Measurements from ENCODE around the gene CSPG5. TPM values are rescaled to one million over a fixed set of nuclear protein-coding genes. Genes with fewer than 3 reads are reported as not detected.
A peak's percentile ranks its signal among the peaks of the same experiment; 100 is the strongest.

CSPG5 gene
- total and polyA plus RNA-seq, 3 donors from 2014 or later, result 2.4 to 4.9 (median 2.7) TPM

DNA sequence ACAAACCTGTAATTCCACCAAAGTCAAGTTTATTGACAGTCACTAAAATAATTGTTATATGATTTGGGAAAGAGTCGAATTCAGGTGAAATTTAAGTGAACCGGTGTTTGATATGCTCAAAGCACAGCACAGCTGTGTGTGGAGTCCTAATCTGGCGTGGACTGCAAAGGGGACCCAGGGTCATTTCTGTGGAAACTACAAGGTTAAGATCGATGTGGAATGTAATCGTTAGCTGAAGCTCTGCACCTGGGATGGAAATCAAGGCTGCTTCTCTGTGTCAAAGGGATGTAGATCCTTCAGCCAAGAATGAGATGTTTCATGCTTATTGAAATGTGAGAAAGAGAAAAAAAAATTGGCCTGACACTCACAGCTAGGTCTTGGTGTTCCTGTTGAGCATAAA is 63.6 kb downstream of the CSPG5 start:
- Histone ChIP-seq H3K36me3 (ENCODE audit: low read depth, missing control alignments) (no peaks in the 10 kb centered on the region), H3K4me1 (peaks cover 12% of the 10 kb centered on the region), H3K27me3 (no peaks in the 10 kb centered on the region), H3K9me3 (no peaks in the 10 kb centered on the region), H3K27ac (no peak overlapping the region), H3K4me3 (no peak overlapping the region)
- TF ChIP-seq, protein P1, sequence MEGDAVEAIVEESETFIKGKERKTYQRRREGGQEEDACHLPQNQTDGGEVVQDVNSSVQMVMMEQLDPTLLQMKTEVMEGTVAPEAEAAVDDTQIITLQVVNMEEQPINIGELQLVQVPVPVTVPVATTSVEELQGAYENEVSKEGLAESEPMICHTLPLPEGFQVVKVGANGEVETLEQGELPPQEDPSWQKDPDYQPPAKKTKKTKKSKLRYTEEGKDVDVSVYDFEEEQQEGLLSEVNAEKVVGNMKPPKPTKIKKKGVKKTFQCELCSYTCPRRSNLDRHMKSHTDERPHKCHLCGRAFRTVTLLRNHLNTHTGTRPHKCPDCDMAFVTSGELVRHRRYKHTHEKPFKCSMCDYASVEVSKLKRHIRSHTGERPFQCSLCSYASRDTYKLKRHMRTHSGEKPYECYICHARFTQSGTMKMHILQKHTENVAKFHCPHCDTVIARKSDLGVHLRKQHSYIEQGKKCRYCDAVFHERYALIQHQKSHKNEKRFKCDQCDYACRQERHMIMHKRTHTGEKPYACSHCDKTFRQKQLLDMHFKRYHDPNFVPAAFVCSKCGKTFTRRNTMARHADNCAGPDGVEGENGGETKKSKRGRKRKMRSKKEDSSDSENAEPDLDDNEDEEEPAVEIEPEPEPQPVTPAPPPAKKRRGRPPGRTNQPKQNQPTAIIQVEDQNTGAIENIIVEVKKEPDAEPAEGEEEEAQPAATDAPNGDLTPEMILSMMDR (IDR thresholded peaks at IDR 0.05), result no peak
- TF ChIP-seq POLR2A (IDR thresholded peaks at IDR 0.05), result no peak
- WGBS, 2 donors, result 44% methylated on average over 5 of the region's 5 CpGs
- DNase-seq, result no peak
- intact Hi-C loops (cut with DNase I; ENCODE audit: low total_unique reads), result no loop called here

DNA sequence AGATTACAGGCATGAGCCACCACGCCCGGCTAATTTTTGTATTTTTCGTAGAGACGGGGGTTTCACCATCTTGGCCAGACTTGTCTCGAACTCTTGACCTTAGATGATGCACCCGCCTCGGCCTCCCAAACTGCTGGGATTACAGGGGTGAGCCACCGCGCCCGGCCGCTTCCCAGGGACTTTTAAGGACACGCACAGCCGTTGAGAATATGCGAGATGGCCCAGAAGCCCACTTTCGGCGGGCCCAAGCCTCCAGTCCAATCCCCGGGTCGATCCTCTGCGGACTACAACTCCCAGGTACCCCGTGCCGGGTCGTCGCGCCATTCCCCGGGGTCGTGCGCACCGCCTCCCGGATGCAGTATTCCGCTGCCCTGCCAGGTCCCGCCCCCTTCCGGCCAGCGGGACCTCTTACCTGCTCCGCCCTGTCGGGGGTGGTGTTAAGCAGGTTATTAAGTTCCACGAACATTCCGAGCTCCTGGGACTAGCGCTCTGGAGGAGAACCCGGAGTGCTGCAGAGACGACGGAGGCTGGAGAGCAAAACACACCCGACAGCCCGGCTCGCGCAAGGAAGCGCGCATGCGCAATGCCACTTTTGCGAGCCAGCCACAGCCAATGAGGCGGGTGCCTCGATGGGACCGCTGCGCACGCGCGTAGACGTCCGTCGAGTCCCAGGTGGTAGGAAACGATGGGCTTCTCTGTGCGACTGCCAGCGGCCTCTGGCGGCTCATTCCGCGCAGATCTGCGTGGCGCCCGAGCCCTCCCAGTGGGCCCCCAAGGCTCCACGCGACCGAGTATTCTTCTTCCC is 65.3 kb downstream of the CSPG5 start, which contains the start of gene ELP6:
TSS of gene ELP6 (minus strand) at position 588 of the 805 bp plus-strand sequence. CDS start at position 466, 122 bp downstream.
- Histone ChIP-seq H3K9me3 (no peaks in the 10 kb centered on the region), H3K4me3 (peak within 1 kb of the TSS; percentile 72 to 80), H3K36me3 (ENCODE audit: low read depth, missing control alignments) (no peaks in the 10 kb centered on the region), H3K27me3 (no peaks in the 10 kb centered on the region), H3K4me1 (peaks cover 12% of the 10 kb centered on the region), H3K27ac (peak within 1 kb of the TSS; percentile 96 to 98)
- intact Hi-C loops (cut with DNase I; ENCODE audit: low total_unique reads), result no loop called here
- 0% methylated on average over 37 to 69 of the region's 71 CpGs for WGBS, 2 donors
- no peak for TF ChIP-seq POLR2A (IDR thresholded peaks at IDR 0.05)
- TF ChIP-seq, protein P1 (IDR thresholded peaks at IDR 0.05), result peak in 2 of 3 experiments; percentile 60 to 76
- DNase-seq, result peak; percentile 97

DNA sequence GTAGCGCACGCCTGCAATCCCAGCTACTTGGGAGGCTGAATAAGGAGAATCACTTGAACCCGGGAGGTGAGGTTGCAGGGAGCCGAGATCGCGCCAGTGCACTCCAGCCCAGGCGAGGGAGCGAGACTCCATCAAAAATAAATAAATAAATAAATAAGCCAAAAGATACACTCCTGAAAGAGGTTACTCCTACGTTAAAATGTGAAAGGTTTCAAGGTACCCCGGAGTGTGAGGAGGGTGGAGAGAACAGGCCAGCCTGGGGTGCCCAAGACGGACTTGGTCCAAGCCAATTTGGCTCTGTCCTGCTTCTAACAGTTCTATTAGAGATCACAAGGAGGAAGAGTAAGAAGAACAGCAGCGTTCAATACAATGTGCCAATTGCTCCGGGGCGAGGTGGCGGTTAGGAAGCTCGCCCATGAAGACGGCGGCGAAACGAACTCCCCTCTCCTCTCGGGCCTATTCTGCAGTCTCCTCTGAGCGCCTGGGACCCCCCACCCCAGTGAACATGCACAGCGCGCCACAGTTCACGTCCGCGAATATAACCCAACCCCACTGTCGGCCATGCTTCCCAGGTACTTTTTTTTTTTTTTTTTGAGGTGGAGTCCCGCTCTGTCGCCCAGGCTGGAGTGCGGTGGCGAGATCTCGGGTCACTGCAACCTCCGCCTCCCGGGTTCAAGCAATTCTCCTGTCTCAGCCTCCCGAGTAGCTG is 66.1 kb downstream of the CSPG5 start:
- H3K27me3 ChIP-seq, result no peaks in the 10 kb centered on the region
- H3K4me1 ChIP-seq, result peaks cover 12% of the 10 kb centered on the region
- TF ChIP-seq, protein P1 (IDR thresholded peaks at IDR 0.05), result no peak
- 9 to 11% methylated on average over 36 of the region's 36 CpGs for WGBS, 2 donors
- no peaks in the 10 kb centered on the region for H3K9me3 ChIP-seq
- intact Hi-C loops (cut with DNase I; ENCODE audit: low total_unique reads), result no loop called here
- peak overlapping the region; percentile 72 to 80 for H3K4me3 ChIP-seq
- H3K27ac ChIP-seq, result peak overlapping the region; percentile 96 to 98
- H3K36me3 ChIP-seq (ENCODE audit: low read depth, missing control alignments), result no peaks in the 10 kb centered on the region
- peak; percentile 45 for DNase-seq

Small RNA genes within 50 kb of the gene (small RNA-seq; reads per million reads assigned to genes)
- gene RN7SL870P, result 0 reads per million in 2 donors

Other genes with a start within 250 kb of the CSPG5 start
- gene PTPN23, start 197.8 kb downstream of the CSPG5 start, total RNA-seq, result 100 to 1,000 TPM in 1 of 2 donors, 10 to 100 TPM in 1; 89.3 to 141 TPM
- 30.5 TPM for gene PTPN23, start 197.8 kb downstream of the CSPG5 start, polyA plus RNA-seq (ENCODE audit: insufficient read depth, low read depth, low replicate concordance)
- gene SCAP, start 102.9 kb downstream of the CSPG5 start, total RNA-seq, result 100 to 1,000 TPM; 276 to 313 TPM
- 120 TPM for gene SCAP, start 102.9 kb downstream of the CSPG5 start, polyA plus RNA-seq (ENCODE audit: insufficient read depth, low read depth, low replicate concordance)
- 10 to 100 TPM; 39.7 to 44.1 TPM for gene ELP6, start 65.2 kb downstream of the CSPG5 start, total RNA-seq
- 68.4 TPM for gene ELP6, start 65.2 kb downstream of the CSPG5 start, polyA plus RNA-seq (ENCODE audit: insufficient read depth, low read depth, low replicate concordance)
- gene SMARCC1, start 203.0 kb upstream of the CSPG5 start, total RNA-seq, result 10 to 100 TPM; 64.4 to 80.1 TPM
- 48.1 TPM for gene SMARCC1, start 203.0 kb upstream of the CSPG5 start, polyA plus RNA-seq (ENCODE audit: insufficient read depth, low read depth, low replicate concordance)
- gene DHX30, start 224.3 kb upstream of the CSPG5 start, total RNA-seq, result 100 to 1,000 TPM; 178 to 187 TPM
- gene DHX30, start 224.3 kb upstream of the CSPG5 start, polyA plus RNA-seq (ENCODE audit: insufficient read depth, low read depth, low replicate concordance), result 216 TPM

Measured in testis (tissue), 3 donors.